Activated CD4-positive, alpha-beta T cell treated with anti-CD3 and anti-CD28 coated beads, Interleukin-2, amount 50 U/mL, for 48 hours (primary cell): ENCODE results near the gene TEKT1.
"Not testable (repeated sequence)": the region's sequence is repeated elsewhere in the genome, so short reads cannot be mapped to it uniquely, and the experiment has no call there.

ENCODE experiments used
- DNase-seq, 2 experiments: peaks; one replicate each; pipeline ENCODE4 v3.0.0-alpha.2; 2020

Gene TEKT1

DNA sequence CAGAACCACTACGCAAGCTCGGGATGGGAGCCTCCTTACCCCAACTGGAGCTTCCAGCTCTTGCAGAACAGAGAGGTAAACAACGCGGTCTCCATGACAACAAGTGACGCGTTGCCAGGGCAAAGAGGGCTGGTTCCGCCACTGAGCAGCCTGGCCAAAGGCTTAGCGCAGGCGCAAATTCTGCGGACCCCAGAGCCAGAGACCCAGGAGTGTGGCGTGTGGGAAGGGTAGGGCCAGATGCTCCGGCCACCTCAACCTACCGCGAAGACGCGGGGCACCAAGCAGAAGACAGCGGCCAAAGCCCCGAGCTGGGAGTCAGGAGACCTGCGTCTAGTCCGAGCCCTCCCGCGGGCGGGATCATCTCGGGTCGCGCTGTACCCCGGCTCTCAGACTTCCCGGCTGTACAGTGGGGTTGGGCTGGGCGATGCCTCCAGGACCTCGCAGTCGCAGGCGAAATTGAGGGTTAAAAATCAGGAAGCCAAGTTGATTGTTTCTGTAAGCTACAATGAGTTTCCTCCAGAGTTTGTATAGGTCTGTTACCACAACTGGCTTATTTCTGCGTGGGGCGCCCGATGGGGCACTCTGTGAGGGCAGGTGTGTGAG lies at the start of gene TEKT1:
Gene TEKT1 (minus strand): TSS at position 69 of the 603 bp plus-strand sequence. CDS start 1,353 bp downstream, outside the sequence.
- DNase-seq: peak; percentile 64 to 69

- not testable (repeated sequence) for DNase-seq
These were observed 47.9 kb upstream of the TEKT1 start for GRCh38 chr17:6879221-6879975.

GRCh38 chr17:6875276-6875675 lies 43.7 kb upstream of the TEKT1 start:
- DNase-seq: not testable (repeated sequence)

- no peak for DNase-seq
These were observed 41.4 kb upstream of the TEKT1 start for GRCh38 chr17:6872936-6873335.

- DNase-seq: no peak
These were observed 39.3 kb upstream of the TEKT1 start for GRCh38 chr17:6870841-6871240.

GRCh38 chr17:6868582-6868981 lies 37.1 kb upstream of the TEKT1 start:
- DNase-seq: no peak

DNA sequence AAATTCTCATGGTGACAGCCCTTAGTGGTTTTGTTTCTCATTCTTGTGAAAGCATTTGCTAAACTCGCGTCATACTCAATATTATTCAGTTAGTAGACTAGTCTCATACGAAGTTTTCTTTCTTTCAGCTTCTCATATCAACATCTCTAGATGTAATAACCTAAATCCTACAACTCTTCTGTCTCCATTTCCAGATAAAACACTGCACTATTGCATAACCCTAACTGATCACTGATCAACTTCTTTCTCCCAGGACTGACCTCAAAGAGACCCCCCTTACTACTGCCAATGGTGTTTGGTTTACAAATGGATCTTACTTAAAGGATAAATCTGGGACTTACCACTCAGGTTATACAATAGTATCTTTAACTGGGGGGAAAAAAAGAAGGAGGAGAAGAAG lies 36.3 kb upstream of the TEKT1 start:
- DNase-seq: no peak

DNA sequence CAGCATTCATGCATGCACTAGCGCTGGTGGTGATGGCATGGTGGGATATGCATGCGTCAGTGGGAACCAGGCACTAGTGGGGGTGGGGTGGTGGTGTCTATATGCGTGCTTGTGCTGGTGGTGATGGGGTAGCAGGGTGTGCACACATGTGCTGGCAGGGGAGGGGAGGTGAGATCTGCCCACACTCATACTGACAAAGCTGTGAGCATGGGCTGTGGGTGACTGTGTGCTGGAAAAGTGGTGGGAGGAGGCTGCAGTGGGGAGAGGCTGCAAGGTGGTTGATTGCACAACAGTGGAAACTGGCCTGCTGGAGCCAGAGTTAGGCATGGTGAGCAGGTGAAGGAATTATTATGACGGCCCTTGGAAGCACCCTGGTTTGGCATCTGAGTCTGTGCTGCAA lies 31.3 kb upstream of the TEKT1 start:
- no peak for DNase-seq

DNA sequence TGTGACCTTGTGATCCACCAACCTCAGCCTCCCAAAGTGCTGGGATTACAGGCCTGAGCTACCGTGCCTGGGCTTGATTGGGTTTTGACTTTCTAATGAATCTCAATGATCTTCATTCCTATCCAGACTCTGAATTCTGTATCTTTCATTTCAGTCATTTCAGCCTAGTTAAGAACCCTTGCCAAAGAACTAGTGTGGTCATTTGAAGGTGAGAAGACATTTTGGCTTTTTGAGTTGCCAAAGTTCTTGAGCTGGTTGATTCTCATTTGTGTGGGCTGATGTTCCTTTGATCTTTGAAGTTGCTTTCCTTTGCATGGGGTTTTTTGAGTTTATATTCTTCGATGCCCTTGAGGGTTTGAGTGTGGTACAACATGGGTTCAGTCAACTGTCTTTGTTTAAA lies 30.6 kb upstream of the TEKT1 start:
- no peak for DNase-seq

DNA sequence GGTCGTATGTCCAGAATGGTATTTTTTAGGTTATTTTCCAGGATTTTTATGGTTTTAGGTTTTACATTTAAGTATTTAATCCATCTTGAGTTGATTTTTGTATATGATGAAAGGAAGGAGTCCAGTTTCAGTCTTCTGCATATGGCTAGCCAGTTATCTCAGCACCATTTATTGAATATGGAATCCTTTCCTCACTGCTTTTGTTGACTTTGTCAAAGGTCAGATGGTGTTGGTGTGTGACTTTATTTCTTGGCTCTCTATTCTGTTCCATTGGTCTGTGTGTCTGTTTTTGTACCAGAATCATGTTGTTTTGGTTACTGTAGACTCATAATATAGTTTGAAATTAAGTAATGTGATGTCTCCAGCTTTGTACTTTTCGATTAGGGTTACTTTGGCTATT lies 26.4 kb upstream of the TEKT1 start:
- DNase-seq: no peak

DNA sequence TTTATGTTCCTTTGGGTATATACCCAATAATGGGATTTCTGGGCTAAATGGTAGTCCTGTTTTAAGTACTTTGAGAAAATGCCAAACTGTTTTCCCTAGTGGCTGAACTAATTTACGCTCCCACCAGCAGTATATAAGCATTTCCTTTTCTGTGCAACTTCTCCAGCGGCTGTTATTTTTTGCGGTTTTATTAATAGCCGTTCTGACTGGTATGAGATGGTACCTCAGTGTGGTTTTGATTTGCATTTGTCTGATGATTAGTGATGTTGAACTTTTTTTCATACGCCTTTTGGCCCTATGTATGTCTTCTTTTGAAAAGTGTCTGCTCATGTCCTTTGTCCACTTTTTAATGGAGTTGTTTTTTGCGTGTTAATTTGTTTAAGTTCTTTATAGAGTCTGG lies 25.8 kb upstream of the TEKT1 start:
- DNase-seq: no peak

DNA sequence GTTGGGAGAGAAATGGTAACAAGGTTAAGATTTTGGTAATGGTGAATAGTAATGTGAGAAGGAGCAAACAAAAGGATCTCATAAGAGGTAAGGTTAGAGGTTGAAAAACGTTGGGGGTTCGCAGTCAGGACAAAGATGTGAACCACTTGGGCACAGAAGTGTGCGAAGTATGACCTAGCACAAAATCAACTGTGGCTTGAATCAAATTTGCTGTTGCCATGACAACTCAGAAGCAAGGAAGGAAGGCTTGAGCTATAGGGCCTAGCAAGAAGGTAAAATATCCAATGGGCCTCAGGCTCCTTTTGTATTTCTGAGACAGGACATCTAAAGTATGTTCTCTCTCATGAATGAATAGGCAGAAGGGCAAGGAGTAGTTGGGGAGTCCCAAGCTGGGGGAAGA lies 24.5 kb upstream of the TEKT1 start:
- no peak for DNase-seq

DNA sequence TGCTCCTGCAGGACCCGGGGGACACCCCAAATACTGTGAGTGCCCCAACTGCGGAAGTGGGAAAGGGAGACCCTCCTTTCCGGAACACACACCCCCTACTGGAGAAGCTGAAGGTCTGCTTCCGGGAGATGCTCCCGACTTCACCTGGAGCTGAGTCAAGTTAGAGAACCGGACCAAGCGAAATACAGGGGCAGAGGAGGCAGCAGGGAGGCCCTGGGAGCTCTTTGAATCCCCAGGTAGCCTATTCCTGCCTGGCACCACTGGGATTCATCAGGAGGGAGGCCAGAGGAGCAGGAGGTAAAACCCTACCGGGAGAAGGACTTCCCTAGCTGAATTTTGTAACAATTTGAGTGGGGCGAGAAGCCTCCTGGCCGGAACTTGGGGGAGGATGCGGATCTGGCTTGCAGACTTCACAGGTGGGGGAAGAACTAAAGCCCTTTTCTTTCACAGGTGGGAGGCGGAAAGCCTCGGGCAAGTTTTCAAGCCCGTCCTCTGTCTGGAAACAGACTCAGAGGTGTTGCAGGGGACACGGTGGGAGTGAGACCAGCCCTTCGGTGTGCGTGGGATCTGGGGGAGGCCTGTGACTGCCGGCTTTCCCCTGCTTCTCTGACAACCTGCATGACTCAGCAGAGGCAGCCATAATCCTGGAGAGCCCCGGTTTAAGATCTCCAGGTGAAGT lies 22.4 kb upstream of the TEKT1 start:
- DNase-seq: peak; percentile 14 to 27

DNA sequence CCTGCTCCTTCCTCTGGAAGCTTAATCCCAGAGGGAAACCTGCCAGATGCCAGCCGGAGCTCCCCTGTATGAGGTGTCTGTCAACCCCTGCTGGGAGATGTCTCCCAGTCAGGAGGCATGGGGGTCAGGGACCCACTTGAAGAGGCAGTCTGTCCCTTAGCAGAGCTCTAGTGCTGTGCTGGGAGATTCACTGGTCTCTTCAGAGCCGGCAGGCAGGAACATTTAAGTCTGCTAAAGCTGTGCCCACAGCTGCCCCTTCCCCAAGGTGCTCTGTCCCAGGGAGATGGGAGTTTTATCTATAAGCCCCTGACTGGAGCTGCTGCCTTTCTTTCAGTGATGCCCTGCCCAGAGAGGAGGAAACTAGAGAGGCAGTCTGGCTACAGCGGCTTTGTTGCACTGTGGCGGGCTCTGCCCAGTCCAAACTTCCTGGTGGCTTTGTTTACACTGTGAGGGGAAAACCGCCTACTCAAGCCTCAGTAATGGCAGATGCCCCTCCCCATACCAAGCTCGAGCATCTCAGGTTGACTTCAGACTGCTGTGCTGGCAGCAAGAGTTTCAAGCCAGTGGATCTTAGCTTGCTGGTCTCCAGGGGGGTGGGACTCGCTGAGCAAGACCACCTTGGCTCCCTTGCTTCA lies 17.1 kb upstream of the TEKT1 start:
- DNase-seq: not testable (repeated sequence)

- not testable (repeated sequence) for DNase-seq
These were observed 14.6 kb upstream of the TEKT1 start for GRCh38 chr17:6846138-6846537.

DNA sequence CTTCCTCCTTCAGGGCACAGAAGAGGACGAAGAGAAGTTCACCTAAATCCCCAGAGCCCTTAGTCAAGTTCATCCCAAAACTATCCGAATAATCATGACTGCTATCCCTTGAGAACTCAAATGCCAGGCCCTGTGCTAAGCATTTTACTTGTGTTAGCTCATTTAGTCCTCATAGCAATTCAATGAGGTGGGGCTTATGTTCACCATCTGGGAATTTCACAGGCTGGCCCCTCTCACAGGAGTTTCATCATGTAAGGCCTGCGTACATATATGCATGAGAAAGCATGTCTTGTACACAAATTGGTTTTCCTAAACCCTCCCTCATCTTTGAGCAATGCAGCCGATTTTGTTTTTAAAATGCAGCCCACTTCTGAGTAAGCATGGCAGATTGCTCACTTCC lies 12.9 kb upstream of the TEKT1 start:
- not testable (repeated sequence) for DNase-seq

GRCh38 chr17:6843241-6843880 lies 11.8 kb upstream of the TEKT1 start:
- DNase-seq: no peak

DNA sequence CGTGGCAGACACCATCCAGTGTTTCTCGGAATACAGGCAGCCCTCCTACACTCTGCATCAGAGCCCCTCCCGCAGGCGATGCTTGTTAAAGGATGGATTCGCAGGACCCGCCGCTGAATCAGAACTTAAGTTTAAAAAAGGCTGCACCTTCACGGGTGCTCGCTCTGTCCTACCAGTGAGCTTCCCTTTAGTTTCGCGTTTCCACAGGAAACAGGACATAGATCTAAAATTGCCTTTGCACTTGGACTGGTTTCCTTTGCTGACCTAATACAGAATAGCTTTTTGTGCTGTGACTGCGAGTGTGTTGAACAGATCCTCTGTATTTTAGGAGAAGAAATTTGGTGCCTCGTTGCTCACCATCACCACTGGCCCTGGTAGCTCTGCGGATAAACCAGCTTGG lies 10.2 kb upstream of the TEKT1 start:
- DNase-seq: not testable (repeated sequence)

DNA sequence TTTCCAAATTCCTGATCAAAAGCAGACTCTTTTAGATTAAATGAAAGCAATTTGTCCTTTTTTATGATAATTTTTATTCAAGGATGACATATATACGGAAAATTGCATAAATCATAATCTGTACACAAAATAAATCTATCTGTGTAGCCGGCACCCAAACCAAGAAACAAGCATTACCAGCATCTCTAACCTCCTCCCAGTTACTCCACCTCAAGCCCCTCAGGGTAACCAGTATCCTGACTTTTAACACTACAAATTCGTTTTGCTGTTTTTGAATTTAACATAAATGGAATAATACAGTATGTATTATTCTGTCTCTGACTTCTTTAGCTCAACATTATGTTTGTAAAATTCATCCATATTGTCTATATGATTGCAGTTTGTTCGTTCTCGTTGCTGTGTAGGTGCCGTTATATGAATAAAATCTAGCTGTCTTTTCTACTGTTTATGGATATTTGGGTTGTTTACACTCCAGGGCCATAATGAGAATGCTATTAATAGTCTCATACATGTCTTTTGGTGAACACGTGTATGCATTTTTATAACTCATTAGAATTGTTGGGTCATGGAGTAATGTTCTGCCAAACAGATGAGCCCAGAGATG lies 1.0 kb downstream of the TEKT1 start:
- DNase-seq: no peak

GRCh38 chr17:6823011-6823442 lies 8.5 kb downstream of the TEKT1 start:
- no peak for DNase-seq

GRCh38 chr17:6818938-6819337 lies 12.6 kb downstream of the TEKT1 start:
- no peak for DNase-seq

DNA sequence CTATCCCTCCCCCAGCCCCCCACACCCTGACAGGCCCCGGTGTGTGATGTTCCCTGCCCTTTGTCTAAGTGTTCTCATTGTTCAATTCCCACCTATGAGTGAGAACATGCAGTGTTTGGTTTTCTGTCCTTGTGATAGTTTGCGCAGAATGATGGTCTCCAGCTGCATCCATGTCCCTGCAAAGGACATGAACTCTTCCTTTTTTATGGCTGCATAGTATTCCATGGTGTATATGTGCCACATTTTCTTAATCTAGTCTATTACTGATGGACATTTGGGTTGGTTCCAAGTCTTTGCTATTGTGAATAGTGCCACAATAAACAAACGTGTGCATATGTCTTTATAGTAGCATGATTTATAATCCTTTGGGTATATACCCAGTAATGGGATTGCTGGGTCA lies 15.2 kb downstream of the TEKT1 start:
- not testable (repeated sequence) for DNase-seq

DNA sequence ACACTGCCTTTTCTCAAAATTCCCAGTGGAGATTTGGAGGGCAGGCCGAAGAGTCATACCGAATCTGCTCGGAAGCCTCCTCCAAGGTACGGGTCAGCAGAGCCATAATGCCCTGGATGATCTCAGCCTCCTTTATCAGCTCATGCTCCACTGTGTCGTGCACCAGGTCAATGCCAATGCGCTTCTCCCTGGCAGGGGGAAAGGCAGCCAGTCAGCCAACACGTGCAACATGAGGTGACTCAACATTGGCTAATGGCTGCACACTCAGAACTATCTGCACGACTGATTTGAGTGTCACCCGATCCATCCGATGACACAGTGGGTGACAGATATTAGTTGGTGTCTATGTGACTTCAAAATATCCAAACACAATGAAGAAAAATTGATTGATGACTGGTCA lies 15.8 kb downstream of the TEKT1 start:
- no peak for DNase-seq
